Ascending aorta (tissue), 2 donors: Measurements from ENCODE around the gene TWSG1. TPM values are rescaled to one million over a fixed set of nuclear protein-coding genes. Genes with fewer than 3 reads are reported as not detected.
"Not testable (repeated sequence)": the region's sequence is repeated elsewhere in the genome, so short reads cannot be mapped to it uniquely, and the experiment has no call there.

ENCODE experiments used
- DNase-seq, 2 donors: peaks; one replicate each; pipeline ENCODE4 v3.0.0-alpha.2; 2019; ENCODE audit warnings: low spot score in 2 of 2
- H3K27ac ChIP-seq, 2 donors: fragments of 200-600 bp; sonication (generic); one replicate each; pipeline ENCODE4 v1.5.1; 2016 to 2017; ENCODE audit warnings: mild to moderate bottlenecking in 1 of 2
- H3K27me3 ChIP-seq: fragments of 200-600 bp; sonication (generic); one replicate; pipeline ENCODE4 v1.5.1; 2017
- H3K36me3 ChIP-seq, 2 donors: fragments of 200-600 bp; sonication (generic); one replicate each; pipeline ENCODE4 v1.5.1; 2016
- H3K4me1 ChIP-seq, 2 donors: fragments of 200-600 bp; sonication (generic); one replicate each; pipeline ENCODE4 v1.5.1; 2016 to 2017; ENCODE audit warnings: mild to moderate bottlenecking in 1 of 2
- H3K4me3 ChIP-seq, 2 donors: fragments of 200-600 bp; sonication (generic); one replicate each; pipeline ENCODE4 v1.5.1; 2016 to 2017; ENCODE audit warnings: mild to moderate bottlenecking in 1 of 2
- H3K9me3 ChIP-seq, 2 donors: fragments of 200-600 bp; sonication (generic); one replicate each; pipeline ENCODE4 v1.5.1; 2016
- CTCF ChIP-seq, 3 experiments: fragments of 200-600 bp in 2 of 3; fragments of 450-650 bp in 1 of 3; sonication (generic) in 2 of 3; IDR thresholded peaks; one replicate each; pipeline ENCODE4 v1.5.1; 2016 to 2019; ENCODE audit warnings: antibody characterized with exemption in 3 of 3, mild to moderate bottlenecking in 1 of 3, moderate library complexity in 1 of 3
- intact Hi-C: fragments of 100-400 bp; cut with DNase I; formaldehyde crosslinking; loops from one replicate; pipeline ENCODE4 v1.15.1; 2023
- total RNA-seq: library from RNA; depleted of rRNA; stranded (reverse); fragments of >200 nt; gene quantifications from one replicate; pipeline ENCODE4 v1.1.0, GENCODE V29; 2016

Gene TWSG1
- total RNA-seq, 1 donor from 2014 or later, result 25.0 TPM

GRCh38 chr18:9449600-9450414 is 115.2 kb downstream of the TWSG1 start:
- Histone ChIP-seq H3K36me3 (no peaks in the 10 kb centered on the region), H3K27ac (no peak overlapping the region), H3K4me3 (no peak overlapping the region), H3K27me3 (no peaks in the 10 kb centered on the region), H3K4me1 (no peaks in the 10 kb centered on the region), H3K9me3 (no peaks in the 10 kb centered on the region)
- TF ChIP-seq CTCF (IDR thresholded peaks at IDR 0.05), result no peak
- DNase-seq, result no peak
- intact Hi-C loops, result no loop called here

GRCh38 chr18:9450920-9451319 is 116.3 kb downstream of the TWSG1 start:
- H3K4me1 ChIP-seq, H3K27me3 ChIP-seq, DNase-seq, intact Hi-C loops, H3K36me3 ChIP-seq, H3K4me3 ChIP-seq, H3K9me3 ChIP-seq, H3K27ac ChIP-seq: not testable (repeated sequence)

Other genes with a start within 250 kb of the TWSG1 start
- 48.6 TPM for gene NDUFV2, start 232.1 kb upstream of the TWSG1 start, total RNA-seq
- 11.4 TPM for gene ANKRD12, start 198.0 kb upstream of the TWSG1 start, total RNA-seq
- 67.2 TPM for gene RALBP1, start 140.7 kb downstream of the TWSG1 start, total RNA-seq